Caco-2 (cell line): ENCODE measurements around the gene MAK. TPM values are rescaled to one million over a fixed set of nuclear protein-coding genes. Genes with fewer than 3 reads are reported as not detected.
A peak's percentile ranks its signal among the peaks of the same experiment; 100 is the strongest.
"Not testable (repeated sequence)": the region's sequence is repeated elsewhere in the genome, so short reads cannot be mapped to it uniquely, and the experiment has no call there.

Experiments
- Bru-seq: library from RNA; stranded (reverse); fragments of 400-500 nt; gene quantifications from one replicate; lab custom pipeline; 2021; lab: Mats Ljungman, UMichigan
- BruChase-seq, 2 experiments: library from RNA; stranded (reverse); fragments of 400-500 nt; gene quantifications; one replicate each; lab custom pipeline; 2021; lab: Mats Ljungman, UMichigan
- BruUV-seq: library from RNA; stranded (reverse); fragments of 400-500 nt; replicated peaks from 2 replicates; lab custom pipeline; 2021; lab: Mats Ljungman, UMichigan
- CTCF ChIA-PET: fragments of 300-600 bp; sonication (Branson Sonifier 250); formaldehyde crosslinking; loops from one replicate; lab custom pipeline; 2022; ENCODE audit warnings: antibody characterized with exemption; lab: Charles Lee
- POLR2A ChIA-PET: fragments of 300-600 bp; sonication (Branson Sonifier 250); formaldehyde crosslinking; loops from one replicate; lab custom pipeline; 2022; ENCODE audit warnings: antibody characterized with exemption; lab: Charles Lee
- DNase-seq, 2 experiments: peaks; one replicate each; pipeline versions ENCODE4 v3.0.0 to v3.0.0-alpha.2; 2020 to 2022
- H3K27me3 ChIP-seq: replicated peaks from 2 replicates; pipeline ENCODE4 v1.6.0; 2011; ENCODE audit warnings: low read length; ENCODE audit not compliant: control insufficient read depth, insufficient read depth
- H3K36me3 ChIP-seq: 2 replicates; pipeline ENCODE4 v1.5.1; 2011; ENCODE audit warnings: low read length; ENCODE audit not compliant: control insufficient read depth, insufficient read depth
- H3K4me1 ChIP-seq: fragments of 250-450 bp; sonication (Bioruptor Pico); 2 replicates; pipeline ENCODE4 v1.5.1; 2020; ENCODE audit warnings: mild to moderate bottlenecking
- H3K4me3 ChIP-seq: 2 replicates; pipeline ENCODE4 v1.5.1; 2011; ENCODE audit warnings: low read depth, mild to moderate bottlenecking, control low read depth, low read length
- H3K9me3 ChIP-seq: fragments of 250-450 bp; sonication (Bioruptor Pico); 2 replicates; pipeline ENCODE4 v1.5.1; 2020; ENCODE audit warnings: mild to moderate bottlenecking, moderate library complexity
- H3K27ac Mint-ChIP-seq: one replicate; pipeline ENCODE4 v1.8.0; 2022; ENCODE audit warnings: mixed read lengths; ENCODE audit not compliant: unreplicated experiment
- H3K27me3 Mint-ChIP-seq: one replicate; pipeline ENCODE4 v1.8.0; 2022; ENCODE audit warnings: mixed read lengths; ENCODE audit not compliant: insufficient read depth, unreplicated experiment
- H3K36me3 Mint-ChIP-seq: one replicate; pipeline ENCODE4 v1.8.0; 2022; ENCODE audit warnings: mild to moderate bottlenecking, mixed read lengths; ENCODE audit not compliant: insufficient read depth, unreplicated experiment
- H3K4me1 Mint-ChIP-seq: one replicate; pipeline ENCODE4 v1.8.0; 2022; ENCODE audit warnings: low read depth, mixed read lengths; ENCODE audit not compliant: unreplicated experiment
- H3K4me3 Mint-ChIP-seq: one replicate; pipeline ENCODE4 v1.8.0; 2022; ENCODE audit warnings: mild to moderate bottlenecking, moderate library complexity, mixed read lengths; ENCODE audit not compliant: unreplicated experiment
- H3K9me3 Mint-ChIP-seq: one replicate; pipeline ENCODE4 v1.8.0; 2022; ENCODE audit warnings: mixed read lengths; ENCODE audit not compliant: unreplicated experiment
- CTCF ChIP-seq, 2 experiments: fragments of 200-600 bp in 1 of 2; IDR thresholded peaks; 1 replicate in 1 of 2; 2 replicates in 1 of 2; pipeline versions ENCODE4 v1.5.1 to v1.8.0; 2011 to 2022; ENCODE audit warnings: antibody characterized with exemption in 1 of 2, control low read depth in 1 of 2, inconsistent platforms in 1 of 2, low read depth in 1 of 2, low read length in 1 of 2, mild to moderate bottlenecking in 1 of 2, moderate library complexity in 1 of 2; ENCODE audit not compliant: insufficient read depth in 1 of 2, severe bottlenecking in 1 of 2, unreplicated experiment in 1 of 2
- intact Hi-C: fragments of 100-400 bp; cut with micrococcal nuclease; formaldehyde crosslinking; loops from one replicate; pipeline ENCODE4 v1.10.0; 2022; ENCODE audit not compliant: unreplicated experiment
- long read RNA-seq: library from polyadenylated mRNA; stranded (forward); transcript quantifications from one replicate; pipeline ENCODE4 v2.0.0, GENCODE V29; 2022
- total RNA-seq: library from RNA; stranded (reverse); gene quantifications from 2 replicates; pipeline ENCODE4 v1.2.3, GENCODE V29; 2022

Gene MAK, protein sequence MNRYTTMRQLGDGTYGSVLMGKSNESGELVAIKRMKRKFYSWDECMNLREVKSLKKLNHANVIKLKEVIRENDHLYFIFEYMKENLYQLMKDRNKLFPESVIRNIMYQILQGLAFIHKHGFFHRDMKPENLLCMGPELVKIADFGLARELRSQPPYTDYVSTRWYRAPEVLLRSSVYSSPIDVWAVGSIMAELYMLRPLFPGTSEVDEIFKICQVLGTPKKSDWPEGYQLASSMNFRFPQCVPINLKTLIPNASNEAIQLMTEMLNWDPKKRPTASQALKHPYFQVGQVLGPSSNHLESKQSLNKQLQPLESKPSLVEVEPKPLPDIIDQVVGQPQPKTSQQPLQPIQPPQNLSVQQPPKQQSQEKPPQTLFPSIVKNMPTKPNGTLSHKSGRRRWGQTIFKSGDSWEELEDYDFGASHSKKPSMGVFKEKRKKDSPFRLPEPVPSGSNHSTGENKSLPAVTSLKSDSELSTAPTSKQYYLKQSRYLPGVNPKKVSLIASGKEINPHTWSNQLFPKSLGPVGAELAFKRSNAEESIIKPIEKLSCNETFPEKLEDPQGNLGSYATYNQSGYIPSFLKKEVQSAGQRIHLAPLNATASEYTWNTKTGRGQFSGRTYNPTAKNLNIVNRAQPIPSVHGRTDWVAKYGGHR
- total RNA-seq (0.14 and 0.16 TPM in 2 replicates), Bru-seq, nascent RNA (percentile 27 among the genes with signal in this experiment), BruChase-seq, experiment 1, labeled RNA remaining after a 2-hour chase (percentile 24 among the genes with signal in this experiment), BruChase-seq, experiment 2, labeled RNA remaining after a 6-hour chase (percentile 22 among the genes with signal in this experiment)
- long read RNA-seq, partial matches to known transcripts: 0 of 5 reads
- long read RNA-seq, other reads (novel, unspliced or antisense): 5 of 5 reads

DNA sequence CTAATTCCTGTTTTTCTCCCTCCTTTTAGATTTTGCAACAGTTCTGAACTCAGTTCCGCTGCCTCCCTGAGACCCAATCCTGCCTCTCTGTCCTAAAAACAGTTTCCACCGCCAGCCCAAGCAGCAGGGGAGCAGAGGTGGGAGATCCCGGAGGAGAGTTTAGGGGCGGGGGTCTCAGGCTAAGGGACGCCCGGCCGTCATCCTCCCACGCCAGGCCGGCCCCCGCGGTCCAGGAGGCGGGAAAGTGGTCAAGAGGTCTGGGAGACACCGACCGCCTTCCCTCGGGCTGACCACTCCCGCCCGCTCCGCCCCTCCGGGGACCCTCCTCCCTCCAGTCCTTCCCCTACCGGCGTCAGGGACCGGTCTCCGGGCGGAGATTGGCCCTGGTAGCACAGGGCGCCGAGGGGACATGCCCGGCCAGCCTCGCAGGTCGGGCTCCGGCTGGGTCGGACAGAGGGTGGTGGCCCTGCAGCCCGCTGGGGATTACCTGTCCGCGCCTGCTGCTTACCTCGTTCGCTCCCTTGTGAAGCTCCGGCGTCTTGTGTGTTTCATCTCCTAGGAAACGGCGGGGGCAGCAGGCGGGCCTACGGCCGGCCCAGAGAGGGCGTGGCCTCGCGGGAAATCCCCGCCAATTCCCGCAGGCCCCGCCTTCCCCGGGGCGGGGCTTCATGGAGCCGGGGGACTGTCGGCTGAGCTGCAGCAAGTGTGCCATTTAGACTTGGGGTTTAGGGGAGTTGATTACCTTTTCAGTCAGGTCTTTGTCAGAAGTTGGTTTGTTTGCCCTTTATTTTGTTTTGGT lies at the start of gene MAK:
Gene MAK, minus strand, starts transcription at position 545 of the 799 bp plus-strand sequence. CDS start 7,891 bp downstream, outside the sequence.
- DNase-seq: peak; percentile 92 to 93
- H3K36me3 Mint-ChIP-seq: no peaks in the 10 kb centered on the region
- intact Hi-C loops: loop anchor here (2.0 to 5.0 kb wide), 2 partner anchors 35 to 229 kb away; no protein-coding TSS in a partner anchor
- Histone ChIP-seq H3K4me3 (peak within 1 kb of the TSS; percentile 52), H3K4me1 (peaks cover 5% of the 10 kb centered on the region), H3K27me3 (no peaks in the 10 kb centered on the region), H3K36me3 (no peaks in the 10 kb centered on the region), H3K9me3 (0 out of 2 replicates have a peak, but pooled peaks cover 4% of the 10 kb centered on the region)
- no peaks in the 10 kb centered on the region for H3K4me1 Mint-ChIP-seq
- POLR2A ChIA-PET: interaction anchor here (0.6 to 0.7 kb wide), 2 partner anchors 130 to 397 kb away, joined by 3 read pairs; no protein-coding TSS in a partner anchor
- CTCF ChIA-PET: interaction anchor here (0.6 to 0.9 kb wide), 2 partner anchors 199 to 360 kb away, joined by 4 to 6 read pairs; no protein-coding TSS in a partner anchor
- H3K4me3 Mint-ChIP-seq: peak within 1 kb of the TSS; percentile 89
- BruUV-seq: no TSS peak
- TF ChIP-seq CTCF (IDR thresholded peaks at IDR 0.05; ENCODE audit: insufficient read depth in 1 of 2, low read depth in 1 of 2, low read length in 1 of 2, severe bottlenecking in 1 of 2, unreplicated experiment in 1 of 2): no peak
- H3K9me3 Mint-ChIP-seq: peaks cover 9% of the 10 kb centered on the region
- H3K27me3 Mint-ChIP-seq: peaks cover 12% of the 10 kb centered on the region
- peak within 1 kb of the TSS; percentile 83 for H3K27ac Mint-ChIP-seq

DNA sequence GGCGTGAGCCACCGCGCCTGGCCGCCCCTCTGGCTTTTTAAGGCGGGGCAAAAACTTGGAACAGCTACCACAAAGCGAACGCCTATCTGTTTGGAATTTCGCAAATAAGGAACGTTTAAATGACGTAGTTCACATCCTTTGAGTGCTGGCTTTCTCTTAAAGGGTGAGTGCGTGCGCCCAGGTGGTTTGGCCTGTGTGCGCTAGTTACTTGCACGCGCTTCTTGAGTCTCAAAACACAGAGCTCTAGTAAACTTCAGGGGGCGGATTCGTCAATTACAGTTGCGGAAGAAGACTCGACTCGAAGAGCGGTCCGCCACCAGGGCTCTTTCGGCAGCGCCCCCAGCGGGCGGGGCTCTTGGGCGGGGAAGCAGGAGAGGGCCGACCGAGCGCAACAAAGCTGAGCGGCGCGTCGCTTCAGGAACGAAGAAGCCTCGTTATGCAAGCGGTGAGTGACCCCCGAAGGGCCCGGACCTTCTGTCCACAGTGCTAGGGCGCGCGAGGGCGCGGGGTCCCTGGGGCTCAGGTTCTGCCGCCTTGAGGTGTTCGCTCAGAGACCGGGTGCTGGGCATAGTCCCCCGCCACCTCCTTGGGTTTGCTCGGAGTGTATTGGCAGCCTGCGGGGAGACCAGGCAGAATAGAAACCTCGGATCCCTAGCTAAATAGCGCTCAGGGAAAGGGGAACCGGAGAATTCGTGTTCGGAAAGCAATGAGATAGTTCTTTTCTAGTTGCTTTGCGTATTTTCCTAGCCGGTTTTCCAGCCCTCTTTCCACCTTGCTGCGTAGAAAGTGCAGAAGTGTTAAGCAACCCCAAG lies 48.6 kb upstream of the MAK start, which contains the start of gene SYCP2L:
Gene SYCP2L, plus strand, starts transcription at position 362 of the 812 bp plus-strand sequence. Its CDS starts 75 bp downstream, at position 437.
- H3K9me3 ChIP-seq: peaks cover 3% of the 10 kb centered on the region; the same call in 1 of the 2 replicates
- H3K36me3 ChIP-seq: no peaks in the 10 kb centered on the region
- H3K9me3 Mint-ChIP-seq: no peaks in the 10 kb centered on the region
- no peak within 1 kb of the TSS for H3K27ac Mint-ChIP-seq
- ChIA-PET CTCF (no interaction called here), POLR2A (no interaction called here)
- no peaks in the 10 kb centered on the region for H3K4me1 ChIP-seq
- no peaks in the 10 kb centered on the region for H3K27me3 ChIP-seq
- BruUV-seq: no TSS peak
- intact Hi-C loops: no loop called here
- H3K4me1 Mint-ChIP-seq: no peaks in the 10 kb centered on the region
- DNase-seq: no peak
- TF ChIP-seq CTCF (IDR thresholded peaks at IDR 0.05; ENCODE audit: insufficient read depth in 1 of 2, low read depth in 1 of 2, low read length in 1 of 2, severe bottlenecking in 1 of 2, unreplicated experiment in 1 of 2): no peak
- no peaks in the 10 kb centered on the region for H3K36me3 Mint-ChIP-seq
- no peak within 1 kb of the TSS for H3K4me3 Mint-ChIP-seq
- no peak within 1 kb of the TSS for H3K4me3 ChIP-seq
- no peaks in the 10 kb centered on the region for H3K27me3 Mint-ChIP-seq

GRCh38 chr6:10886365-10886690 lies 48.0 kb upstream of the MAK start:
- H3K4me1 ChIP-seq, H3K4me1 Mint-ChIP-seq, CTCF ChIA-PET, H3K36me3 ChIP-seq, H3K36me3 Mint-ChIP-seq, H3K27me3 ChIP-seq, H3K27ac Mint-ChIP-seq, POLR2A ChIA-PET, H3K9me3 Mint-ChIP-seq, H3K4me3 ChIP-seq, H3K27me3 Mint-ChIP-seq, intact Hi-C loops, BruUV-seq, H3K9me3 ChIP-seq, DNase-seq, H3K4me3 Mint-ChIP-seq: not testable (repeated sequence)
